CD4-positive, alpha-beta T cell treated with Interleukin-12 subunit alpha and Interleukin-12 subunit beta, for 1 hour (primary cell): ENCODE results near the gene ZNF837.
"Not testable (repeated sequence)": the region's sequence is repeated elsewhere in the genome, so short reads cannot be mapped to it uniquely, and the experiment has no call there.

Experiments used
- DNase-seq: peaks from one replicate; pipeline ENCODE4 v3.0.0-alpha.2; 2020

ZNF837 gene

GRCh38 chr19:58395979-58396627, 15.3 kb upstream of the ZNF837 start:
- DNase-seq, result no peak

GRCh38 chr19:58395220-58395978, 14.6 kb upstream of the ZNF837 start, which contains the start of gene RNF225:
Gene RNF225 (plus strand): TSS chr19:58395656. CDS start chr19:58396090, 434 bp downstream.
- no peak for DNase-seq

- no peak for DNase-seq
Measured at GRCh38 chr19:58394821-58395219, 14.0 kb upstream of the ZNF837 start.

GRCh38 chr19:58393725-58394033, 12.8 kb upstream of the ZNF837 start:
- no peak for DNase-seq

GRCh38 chr19:58392945-58393724, 12.3 kb upstream of the ZNF837 start:
- DNase-seq, result no peak

- no peak for DNase-seq
Measured at GRCh38 chr19:58388175-58388526, 7.3 kb upstream of the ZNF837 start.

GRCh38 chr19:58387338-58388174, 6.7 kb upstream of the ZNF837 start:
- DNase-seq, result no peak

GRCh38 chr19:58386576-58387337, 5.9 kb upstream of the ZNF837 start, which contains the start of gene RPS5:
Gene RPS5 (plus strand): TSS chr19:58387269. CDS start chr19:58388138, 869 bp downstream.
- DNase-seq, result peak; percentile 98

GRCh38 chr19:58385891-58386575, 5.2 kb upstream of the ZNF837 start:
- no peak for DNase-seq

- no peak for DNase-seq
Measured at GRCh38 chr19:58385313-58385890, 4.6 kb upstream of the ZNF837 start.

- no peak for DNase-seq
Measured at GRCh38 chr19:58382997-58383603, 2.3 kb upstream of the ZNF837 start.

GRCh38 chr19:58381460-58382212, 806 bp upstream of the ZNF837 start:
- no peak for DNase-seq

GRCh38 chr19:58380037-58380661, 681 bp downstream of the ZNF837 start:
- no peak for DNase-seq

- DNase-seq, result no peak
Measured at GRCh38 chr19:58379246-58379645, 1.6 kb downstream of the ZNF837 start.

GRCh38 chr19:58376724-58377123, 4.1 kb downstream of the ZNF837 start:
- DNase-seq, result not testable (repeated sequence)

- no peak for DNase-seq
Measured at GRCh38 chr19:58374200-58374599, 6.6 kb downstream of the ZNF837 start.

- DNase-seq, result no peak
Measured at GRCh38 chr19:58372311-58373133, 8.3 kb downstream of the ZNF837 start.
